ENCODE results near the gene DUSP8.

Gene DUSP8

DNA sequence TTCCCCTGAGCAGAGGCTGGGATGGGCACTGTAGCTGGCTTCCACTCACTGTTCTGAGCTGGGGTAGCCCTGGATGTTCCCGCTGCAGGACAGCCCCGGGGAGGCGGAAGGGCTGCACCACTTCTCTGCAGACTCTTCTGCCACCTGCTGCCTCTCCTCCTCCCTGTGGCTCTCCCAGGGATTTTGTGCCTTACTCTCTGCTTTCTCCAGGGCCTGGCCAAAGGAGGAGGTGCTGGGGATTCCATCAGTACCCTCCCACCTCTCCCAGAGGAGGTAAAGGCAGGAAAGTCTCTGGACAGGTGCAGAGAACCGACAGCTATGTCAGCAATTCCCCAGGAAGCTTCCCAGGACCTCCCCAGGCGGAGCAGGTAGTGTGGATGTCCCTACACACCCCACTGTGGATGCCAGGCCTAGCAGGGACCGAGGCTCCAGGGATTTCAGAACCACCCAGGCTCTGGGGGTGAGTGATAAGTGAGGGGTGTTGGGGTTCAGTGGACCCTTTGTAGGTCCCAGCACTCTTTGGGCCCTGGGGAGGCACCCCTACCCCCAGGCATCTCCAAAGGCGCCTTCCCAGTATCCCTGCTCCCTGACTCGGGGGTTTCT lies 11.3 kb downstream of the DUSP8 start:
- peak overlapping the region; percentile 92 to 94 for H3K27ac ChIP-seq
- intact Hi-C loops (cut with DNase I; ENCODE audit: low total_unique reads), result loop anchor here (10.0 kb wide), 1 partner anchor 194 kb away; the partner anchor contains the start of gene IFITM10
- no peaks in the 10 kb centered on the region for H3K27me3 ChIP-seq
- H3K4me1 ChIP-seq, result peaks cover 5 to 59% (median 50%) of the 10 kb centered on the region in 4 donors
- H3K4me3 ChIP-seq, result no peak overlapping the region
- H3K9me3 ChIP-seq, result no peaks in the 10 kb centered on the region
- DNase-seq, result no peak
- peaks cover 18 to 62% (median 55%) of the 10 kb centered on the region in 3 donors for H3K36me3 ChIP-seq
- TF ChIP-seq, protein P1, sequence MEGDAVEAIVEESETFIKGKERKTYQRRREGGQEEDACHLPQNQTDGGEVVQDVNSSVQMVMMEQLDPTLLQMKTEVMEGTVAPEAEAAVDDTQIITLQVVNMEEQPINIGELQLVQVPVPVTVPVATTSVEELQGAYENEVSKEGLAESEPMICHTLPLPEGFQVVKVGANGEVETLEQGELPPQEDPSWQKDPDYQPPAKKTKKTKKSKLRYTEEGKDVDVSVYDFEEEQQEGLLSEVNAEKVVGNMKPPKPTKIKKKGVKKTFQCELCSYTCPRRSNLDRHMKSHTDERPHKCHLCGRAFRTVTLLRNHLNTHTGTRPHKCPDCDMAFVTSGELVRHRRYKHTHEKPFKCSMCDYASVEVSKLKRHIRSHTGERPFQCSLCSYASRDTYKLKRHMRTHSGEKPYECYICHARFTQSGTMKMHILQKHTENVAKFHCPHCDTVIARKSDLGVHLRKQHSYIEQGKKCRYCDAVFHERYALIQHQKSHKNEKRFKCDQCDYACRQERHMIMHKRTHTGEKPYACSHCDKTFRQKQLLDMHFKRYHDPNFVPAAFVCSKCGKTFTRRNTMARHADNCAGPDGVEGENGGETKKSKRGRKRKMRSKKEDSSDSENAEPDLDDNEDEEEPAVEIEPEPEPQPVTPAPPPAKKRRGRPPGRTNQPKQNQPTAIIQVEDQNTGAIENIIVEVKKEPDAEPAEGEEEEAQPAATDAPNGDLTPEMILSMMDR (IDR thresholded peaks at IDR 0.05), result no peak

DNA sequence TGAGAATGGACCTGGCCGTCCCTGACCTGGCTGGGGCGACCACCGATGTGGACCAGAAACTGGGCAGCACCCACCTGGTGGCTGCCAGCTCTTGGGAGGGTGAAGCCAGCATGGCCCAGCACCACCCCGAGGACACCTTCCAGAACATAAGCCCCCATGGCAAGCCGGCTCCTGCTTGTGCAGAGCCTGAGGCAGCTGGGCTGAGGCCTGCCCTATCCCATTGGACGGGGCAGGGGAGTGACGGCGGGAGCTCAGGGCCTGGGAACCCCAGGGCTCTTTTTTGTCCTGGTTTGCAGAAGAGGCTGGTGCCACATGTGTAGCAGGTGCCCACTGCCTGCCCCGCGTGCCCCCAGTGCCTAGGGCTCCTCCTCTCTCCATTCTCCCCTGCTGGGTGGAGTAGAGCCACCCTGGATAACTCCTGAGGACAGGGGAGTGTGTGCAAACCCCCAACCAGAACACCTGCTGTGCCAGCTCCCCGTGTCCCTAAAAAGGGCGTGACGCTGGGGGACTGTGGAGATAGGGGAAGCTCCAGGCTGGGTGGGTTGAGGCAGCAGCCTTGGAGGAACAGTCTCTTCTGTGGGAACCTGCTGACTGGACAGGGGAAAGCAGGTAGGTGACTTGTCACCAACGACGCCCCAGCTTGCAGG lies 11.9 kb downstream of the DUSP8 start:
- peak overlapping the region; percentile 92 to 94 for H3K27ac ChIP-seq
- peaks cover 5 to 61% (median 50%) of the 10 kb centered on the region in 4 donors for H3K4me1 ChIP-seq
- no peak for DNase-seq
- H3K27me3 ChIP-seq, result no peaks in the 10 kb centered on the region
- TF ChIP-seq, protein P1 (IDR thresholded peaks at IDR 0.05), result no peak
- peak overlapping the region in 1 of 2 donors; percentile 41 for H3K4me3 ChIP-seq
- H3K9me3 ChIP-seq, result no peaks in the 10 kb centered on the region
- H3K36me3 ChIP-seq, result peaks cover 19 to 62% (median 56%) of the 10 kb centered on the region in 3 donors
- intact Hi-C loops (cut with DNase I; ENCODE audit: low total_unique reads), result loop anchor here (10.0 kb wide), 1 partner anchor 195 kb away; the partner anchor contains the start of gene IFITM10

DNA sequence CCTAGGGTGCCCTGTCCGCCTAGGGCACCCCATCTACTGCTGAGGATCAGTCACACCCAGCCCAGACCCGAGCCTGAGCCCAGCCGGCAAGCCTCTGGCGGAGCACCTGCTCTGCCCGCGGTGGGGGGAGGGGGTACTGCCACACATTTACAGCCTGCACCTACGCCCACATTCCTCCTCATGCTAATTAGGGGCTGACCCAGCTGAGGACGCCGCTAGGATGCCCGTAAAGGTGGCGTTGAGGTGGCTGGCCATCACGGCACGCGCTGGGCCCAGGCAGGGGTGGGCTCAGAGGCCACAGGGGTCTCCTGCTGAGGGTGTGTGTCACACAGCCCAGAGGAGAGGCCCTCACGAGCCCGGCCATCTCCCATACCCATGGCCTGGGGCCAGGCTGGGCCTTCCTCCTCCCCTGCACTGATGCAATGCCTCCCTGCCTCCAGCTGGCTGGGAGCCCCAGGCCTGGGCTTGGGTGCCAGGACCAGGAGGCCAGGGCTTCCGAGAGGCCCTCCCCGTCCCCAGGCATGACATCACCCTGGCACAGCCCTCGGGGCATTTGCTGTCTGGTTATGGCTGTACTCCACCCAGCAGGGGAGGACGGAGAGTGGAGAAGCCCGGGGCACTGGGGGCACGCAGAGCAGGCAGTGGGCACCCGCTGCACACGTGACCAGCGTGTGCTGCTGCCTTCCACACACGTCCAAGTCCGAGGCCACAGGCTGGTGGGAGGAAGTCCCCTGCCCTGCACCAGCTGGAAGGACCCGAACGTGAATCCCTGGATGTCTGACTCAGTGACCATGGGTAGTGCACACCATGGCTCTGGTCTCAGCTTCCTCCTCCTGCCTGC lies 12.7 kb downstream of the DUSP8 start:
- peaks cover 19 to 61% (median 56%) of the 10 kb centered on the region in 3 donors for H3K36me3 ChIP-seq
- peaks cover 5 to 59% (median 46%) of the 10 kb centered on the region in 4 donors for H3K4me1 ChIP-seq
- peak; percentile 95 to 99 for DNase-seq

DNA sequence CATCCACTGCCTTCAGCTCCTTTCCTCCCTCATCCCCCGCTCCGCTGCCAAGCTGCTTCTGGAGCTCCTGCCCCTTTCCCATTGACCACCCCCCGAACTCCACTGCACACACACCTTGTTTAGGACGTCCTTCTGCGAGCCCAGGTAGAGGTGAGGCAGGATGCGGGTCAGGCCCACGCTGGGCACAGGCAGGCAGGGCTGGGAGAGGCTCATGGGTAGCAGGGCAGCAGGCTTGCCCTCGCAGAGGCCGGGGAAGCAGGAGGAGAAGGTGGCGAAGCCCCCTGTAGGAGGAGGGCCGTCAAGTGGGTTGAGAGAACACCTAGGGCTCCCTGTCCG lies 13.3 kb downstream of the DUSP8 start:
- DNase-seq, result no peak
- intact Hi-C loops (cut with DNase I; ENCODE audit: low total_unique reads), result no loop called here

More for the DNA sequence above, 12.7 kb downstream of the DUSP8 start:
- H3K9me3 ChIP-seq, result no peaks in the 10 kb centered on the region
- H3K27me3 ChIP-seq, result no peaks in the 10 kb centered on the region
- intact Hi-C loops (cut with DNase I; ENCODE audit: low total_unique reads), result no loop called here
- H3K27ac ChIP-seq, result peak overlapping the region; percentile 92 to 94
- TF ChIP-seq, protein P1 (IDR thresholded peaks at IDR 0.05), result no peak
- H3K4me3 ChIP-seq, result peak overlapping the region; percentile 32 to 41

More for the DNA sequence above, 13.3 kb downstream of the DUSP8 start:
- H3K4me3 ChIP-seq, result peak overlapping the region; percentile 32 to 41
- H3K9me3 ChIP-seq, result no peaks in the 10 kb centered on the region
- no peaks in the 10 kb centered on the region for H3K27me3 ChIP-seq
- peak overlapping the region; percentile 92 to 94 for H3K27ac ChIP-seq
- H3K36me3 ChIP-seq, result peaks cover 18 to 56% (median 53%) of the 10 kb centered on the region in 3 donors
- TF ChIP-seq, protein P1 (IDR thresholded peaks at IDR 0.05), result no peak
- peaks cover 5 to 61% (median 48%) of the 10 kb centered on the region in 4 donors for H3K4me1 ChIP-seq

Data from tibial artery (tissue), 4 donors.